Esophagus squamous epithelium (tissue), 5 donors: ENCODE measurements around the gene CRX. TPM values are rescaled to one million over a fixed set of nuclear protein-coding genes. Genes with fewer than 3 reads are reported as not detected.

Experiments used
- DNase-seq: peaks from one replicate; lab custom pipeline; 2025; lab: John Stamatoyannopoulos, UW
- H3K27ac ChIP-seq, 4 donors: fragments of 200-600 bp; sonication (generic); one replicate each; pipeline ENCODE4 v1.5.1; 2016 to 2019; ENCODE audit warnings: mild to moderate bottlenecking in 1 of 4
- H3K27me3 ChIP-seq, 4 donors: fragments of 200-600 bp; sonication (generic); 1 replicate in 3 of 4; 2 replicates in 1 of 4; pipeline versions ENCODE4 v1.5.1 to v1.6.0; 2017 to 2021; ENCODE audit warnings: antibody characterized with exemption in 1 of 4
- H3K36me3 ChIP-seq, 3 donors: fragments of 200-600 bp; sonication (generic); one replicate each; pipeline ENCODE4 v1.5.1; 2016 to 2019
- H3K4me1 ChIP-seq, 3 donors: fragments of 200-600 bp; sonication (generic); one replicate each; pipeline ENCODE4 v1.5.1; 2017 to 2019
- H3K4me3 ChIP-seq, 4 donors: fragments of 200-600 bp; sonication (generic); 1 replicate in 3 of 4; 2 replicates in 1 of 4; pipeline ENCODE4 v1.5.1; 2016 to 2019; ENCODE audit warnings: mild to moderate bottlenecking in 2 of 4, moderate library complexity in 1 of 4
- H3K9me3 ChIP-seq, 3 donors: fragments of 200-600 bp; sonication (generic); one replicate each; pipeline ENCODE4 v1.5.1; 2016 to 2019
- CTCF ChIP-seq, 6 experiments: fragments of 450-650 bp in 4 of 6; fragments of 200-600 bp in 2 of 6; sonication (generic) in 2 of 6; IDR thresholded peaks; one replicate each; pipeline ENCODE4 v1.5.1; 2016 to 2019; ENCODE audit warnings: antibody characterized with exemption in 6 of 6, mild to moderate bottlenecking in 4 of 6, moderate library complexity in 4 of 6
- POLR2A ChIP-seq, 4 donors: fragments of 450-650 bp; IDR thresholded peaks; one replicate each; pipeline ENCODE4 v1.6.1; 2017; ENCODE audit warnings: antibody characterized with exemption in 4 of 4, mild to moderate bottlenecking in 4 of 4, moderate library complexity in 3 of 4
- WGBS, 2 donors: methylation state at CpG; one replicate each; pipeline ENCODE4 v1.1.5; 2018; 5-methylcytosine and 5-hydroxymethylcytosine counted together
- intact Hi-C: fragments of 100-400 bp; cut with DNase I; formaldehyde crosslinking; loops from one replicate; pipeline ENCODE4 v1.15.0; 2022
- total RNA-seq, 4 donors: library from RNA; depleted of rRNA; stranded (reverse); fragments of >200 nt; gene quantifications; one replicate each; pipeline ENCODE4 v1.1.0, GENCODE V29; 2016
- donor health status: DM: yes; HTN: yes; CAD: no.

CRX gene
- total RNA-seq, 4 donors from 2014 or later, result not detected

DNA sequence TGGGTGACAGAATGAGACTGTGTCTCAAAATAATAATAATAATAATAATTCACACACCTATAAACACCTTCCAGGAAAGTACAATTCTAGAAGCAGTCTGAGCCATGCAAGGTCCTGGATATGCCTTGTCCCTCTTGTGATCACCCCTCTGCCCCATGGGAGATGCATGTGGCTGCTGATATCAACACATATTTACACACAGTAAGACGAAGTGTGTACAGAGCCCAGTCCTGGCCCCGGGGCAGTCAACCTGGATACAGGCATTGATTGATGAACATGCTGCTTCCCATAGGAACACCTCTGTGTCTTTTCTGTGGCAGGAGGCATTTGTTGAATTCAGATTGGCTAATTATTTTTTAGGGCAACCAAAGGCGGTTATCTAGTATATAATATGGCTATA is 61.2 kb downstream of the CRX start:
- Histone ChIP-seq H3K4me1 (no peaks in the 10 kb centered on the region), H3K36me3 (no peaks in the 10 kb centered on the region), H3K27me3 (peaks cover 0 to 33% (median 0%) of the 10 kb centered on the region in 4 donors), H3K9me3 (no peaks in the 10 kb centered on the region), H3K27ac (no peak overlapping the region), H3K4me3 (no peak overlapping the region)
- no peak for TF ChIP-seq CTCF (IDR thresholded peaks at IDR 0.05)
- no peak for TF ChIP-seq POLR2A (IDR thresholded peaks at IDR 0.05)
- intact Hi-C loops, result no loop called here
- no peak for DNase-seq
- WGBS, 2 donors, result 39 to 41% methylated on average over 3 of the region's 3 CpGs

DNA sequence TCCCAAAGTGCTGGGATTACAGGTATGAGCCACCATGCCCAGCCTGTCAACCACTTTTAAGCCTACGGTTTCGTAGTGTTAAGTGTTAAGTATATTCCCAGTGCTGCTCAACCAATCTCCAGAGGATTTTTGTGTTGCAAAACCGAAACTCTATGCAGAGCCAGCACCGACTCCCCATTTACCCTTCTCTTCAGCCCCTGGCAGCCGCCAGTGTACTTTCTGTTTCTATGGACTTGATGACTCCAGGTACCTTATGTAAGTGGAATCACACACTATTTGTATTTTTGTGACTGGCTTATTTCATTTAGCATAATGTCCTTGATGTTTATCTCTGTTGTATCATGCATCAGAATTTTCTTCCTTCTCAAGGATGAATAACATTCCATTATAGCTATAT is 63.3 kb downstream of the CRX start:
- 68 to 84% methylated on average over 5 of the region's 5 CpGs for WGBS, 2 donors

DNA sequence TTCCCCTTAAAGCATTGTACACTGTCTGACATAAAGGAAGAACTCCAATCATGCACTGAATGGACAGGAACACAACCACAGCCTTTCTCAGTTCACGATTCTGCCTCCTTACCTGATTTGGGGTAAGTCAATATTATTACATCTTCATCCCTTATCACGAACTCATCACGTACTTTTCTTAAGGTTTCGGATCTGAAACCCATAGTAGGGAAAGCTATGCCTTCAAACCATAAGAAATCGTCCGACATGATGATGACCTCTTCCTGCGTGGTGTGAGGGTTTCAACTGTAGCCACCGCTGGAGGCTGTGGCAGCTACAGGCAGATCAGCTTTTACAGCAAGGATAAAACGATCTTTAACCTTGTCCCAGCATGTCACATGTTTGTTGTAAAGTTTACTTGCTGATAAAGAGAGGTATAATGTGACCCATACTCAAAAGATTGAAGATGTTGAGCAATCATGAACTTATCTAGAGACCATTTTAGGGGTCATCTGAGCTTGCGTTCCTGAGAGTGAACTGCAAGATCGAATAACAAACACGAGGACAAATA is 64.3 kb downstream of the CRX start, which contains the start of gene SULT2A1:
Gene SULT2A1, minus strand, starts transcription at position 306 of the 550 bp plus-strand sequence. Its CDS starts 58 bp downstream, at position 248.
- Histone ChIP-seq H3K36me3 (no peaks in the 10 kb centered on the region), H3K4me3 (no peak within 1 kb of the TSS), H3K4me1 (no peaks in the 10 kb centered on the region), H3K9me3 (no peaks in the 10 kb centered on the region), H3K27ac (no peak within 1 kb of the TSS), H3K27me3 (peaks cover 0 to 24% (median 0%) of the 10 kb centered on the region in 4 donors)
- DNase-seq, result no peak
- WGBS, 2 donors, result 58 to 59% methylated on average over 12 of the region's 12 CpGs
- intact Hi-C loops, result no loop called here
- no peak for TF ChIP-seq CTCF (IDR thresholded peaks at IDR 0.05)
- TF ChIP-seq POLR2A (IDR thresholded peaks at IDR 0.05), result no peak

More for the DNA sequence above, 63.3 kb downstream of the CRX start:
- intact Hi-C loops, result no loop called here
- TF ChIP-seq POLR2A (IDR thresholded peaks at IDR 0.05), result no peak
- H3K9me3 ChIP-seq, result no peaks in the 10 kb centered on the region
- no peak overlapping the region for H3K4me3 ChIP-seq
- no peaks in the 10 kb centered on the region for H3K36me3 ChIP-seq
- no peak for DNase-seq
- H3K27me3 ChIP-seq, result peaks cover 0 to 24% (median 0%) of the 10 kb centered on the region in 4 donors
- H3K4me1 ChIP-seq, result no peaks in the 10 kb centered on the region
- no peak overlapping the region for H3K27ac ChIP-seq

DNA sequence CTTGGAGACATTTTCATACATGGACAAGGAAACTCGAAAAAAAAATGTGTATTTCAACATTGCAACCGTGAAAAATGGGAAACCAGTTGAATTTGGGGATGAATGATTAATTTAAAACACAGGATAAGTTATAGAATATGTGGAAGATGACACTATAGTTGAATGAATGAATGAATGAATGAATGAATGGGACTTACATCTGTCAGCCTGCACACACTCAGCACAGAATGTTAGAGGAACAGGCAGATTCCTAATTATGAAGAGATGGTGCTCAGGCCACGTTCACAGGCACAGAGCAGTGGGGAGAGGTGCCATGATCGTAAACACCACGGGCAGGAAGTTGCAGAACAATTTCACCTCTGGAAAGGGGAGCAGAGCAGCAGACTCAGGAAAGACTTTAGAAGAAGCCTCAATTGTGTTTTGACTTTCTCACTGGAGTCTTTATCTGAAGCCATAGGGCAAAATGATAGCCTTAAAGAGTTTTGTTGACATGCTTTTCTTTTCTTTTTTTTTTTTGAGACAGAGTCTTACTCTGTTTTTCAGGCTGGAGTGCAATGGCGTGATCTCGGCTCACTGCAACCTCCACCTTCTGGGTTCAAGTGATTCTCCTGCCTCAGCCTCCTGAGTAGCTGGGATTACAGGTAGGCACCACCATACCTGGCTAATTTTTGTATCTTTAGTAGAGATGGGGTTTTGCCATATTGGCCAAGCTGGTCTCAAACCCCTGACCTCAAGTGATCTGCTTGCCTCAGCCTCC is 69.3 kb downstream of the CRX start:
- H3K36me3 ChIP-seq, result no peaks in the 10 kb centered on the region
- H3K27me3 ChIP-seq, result peaks cover 0 to 2% (median 0%) of the 10 kb centered on the region in 4 donors
- no peak overlapping the region for H3K27ac ChIP-seq
- no peak for DNase-seq
- H3K4me3 ChIP-seq, result no peak overlapping the region
- no peak for TF ChIP-seq CTCF (IDR thresholded peaks at IDR 0.05)
- TF ChIP-seq POLR2A (IDR thresholded peaks at IDR 0.05), result no peak
- WGBS, 2 donors, result 66 to 68% methylated on average over 7 of the region's 7 CpGs
- no peaks in the 10 kb centered on the region for H3K4me1 ChIP-seq
- intact Hi-C loops, result no loop called here
- peaks cover 0 to 4% (median under 1%) of the 10 kb centered on the region in 3 donors for H3K9me3 ChIP-seq

- Histone ChIP-seq H3K36me3 (no peaks in the 10 kb centered on the region), H3K4me3 (no peak overlapping the region), H3K27ac (no peak overlapping the region), H3K4me1 (no peaks in the 10 kb centered on the region), H3K9me3 (peaks cover 0 to 7% (median 4%) of the 10 kb centered on the region in 3 donors), H3K27me3 (no peaks in the 10 kb centered on the region)
- TF ChIP-seq POLR2A (IDR thresholded peaks at IDR 0.05) (no peak), CTCF (IDR thresholded peaks at IDR 0.05) (no peak)
- WGBS, 2 donors, result 59 to 70% methylated on average over 1 to 2 of the region's 2 CpGs
- intact Hi-C loops, result no loop called here
- DNase-seq, result no peak
Observed at GRCh38 chr19:47891622-47891922, 69.8 kb downstream of the CRX start.
